Stimulated activated naive CD8-positive, alpha-beta T cell treated with anti-CD3 and anti-CD28 coated beads, Interleukin-15, amount 100 ng/mL, for 72 hours (primary cell): ENCODE measurements around the gene IQCB1.
"Not testable (repeated sequence)": the region's sequence is repeated elsewhere in the genome, so short reads cannot be mapped to it uniquely, and the experiment has no call there.

Source experiments
- ATAC-seq: fragments of 150-1000 bp; cut with Tn5 transposase; 2 replicates; pipeline ENCODE4 v1.10.0; 2021; ENCODE audit warnings: mild to moderate bottlenecking, moderate library complexity
- DNase-seq, 2 donors: peaks; one replicate each; pipeline ENCODE4 v3.0.0; 2021 to 2022
- H3K27ac Mint-ChIP-seq, 2 donors: one replicate each; pipeline ENCODE4 v1.8.0; 2022; ENCODE audit warnings: mild to moderate bottlenecking in 2 of 2, mixed read lengths in 2 of 2, moderate library complexity in 2 of 2
- H3K27me3 Mint-ChIP-seq: one replicate; pipeline ENCODE4 v1.8.0; 2022; ENCODE audit warnings: mixed read lengths
- H3K4me1 Mint-ChIP-seq: one replicate; pipeline ENCODE4 v1.8.0; 2022; ENCODE audit warnings: mild to moderate bottlenecking, mixed read lengths
- H3K4me3 Mint-ChIP-seq, 2 donors: one replicate each; pipeline ENCODE4 v1.8.0; 2022; ENCODE audit warnings: mild to moderate bottlenecking in 2 of 2, mixed read lengths in 2 of 2, moderate library complexity in 1 of 2
- H3K9me3 Mint-ChIP-seq, 2 donors: one replicate each; pipeline ENCODE4 v1.8.0; 2022; ENCODE audit warnings: mixed read lengths in 2 of 2

IQCB1 gene, protein sequence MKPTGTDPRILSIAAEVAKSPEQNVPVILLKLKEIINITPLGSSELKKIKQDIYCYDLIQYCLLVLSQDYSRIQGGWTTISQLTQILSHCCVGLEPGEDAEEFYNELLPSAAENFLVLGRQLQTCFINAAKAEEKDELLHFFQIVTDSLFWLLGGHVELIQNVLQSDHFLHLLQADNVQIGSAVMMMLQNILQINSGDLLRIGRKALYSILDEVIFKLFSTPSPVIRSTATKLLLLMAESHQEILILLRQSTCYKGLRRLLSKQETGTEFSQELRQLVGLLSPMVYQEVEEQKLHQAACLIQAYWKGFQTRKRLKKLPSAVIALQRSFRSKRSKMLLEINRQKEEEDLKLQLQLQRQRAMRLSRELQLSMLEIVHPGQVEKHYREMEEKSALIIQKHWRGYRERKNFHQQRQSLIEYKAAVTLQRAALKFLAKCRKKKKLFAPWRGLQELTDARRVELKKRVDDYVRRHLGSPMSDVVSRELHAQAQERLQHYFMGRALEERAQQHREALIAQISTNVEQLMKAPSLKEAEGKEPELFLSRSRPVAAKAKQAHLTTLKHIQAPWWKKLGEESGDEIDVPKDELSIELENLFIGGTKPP

DNA sequence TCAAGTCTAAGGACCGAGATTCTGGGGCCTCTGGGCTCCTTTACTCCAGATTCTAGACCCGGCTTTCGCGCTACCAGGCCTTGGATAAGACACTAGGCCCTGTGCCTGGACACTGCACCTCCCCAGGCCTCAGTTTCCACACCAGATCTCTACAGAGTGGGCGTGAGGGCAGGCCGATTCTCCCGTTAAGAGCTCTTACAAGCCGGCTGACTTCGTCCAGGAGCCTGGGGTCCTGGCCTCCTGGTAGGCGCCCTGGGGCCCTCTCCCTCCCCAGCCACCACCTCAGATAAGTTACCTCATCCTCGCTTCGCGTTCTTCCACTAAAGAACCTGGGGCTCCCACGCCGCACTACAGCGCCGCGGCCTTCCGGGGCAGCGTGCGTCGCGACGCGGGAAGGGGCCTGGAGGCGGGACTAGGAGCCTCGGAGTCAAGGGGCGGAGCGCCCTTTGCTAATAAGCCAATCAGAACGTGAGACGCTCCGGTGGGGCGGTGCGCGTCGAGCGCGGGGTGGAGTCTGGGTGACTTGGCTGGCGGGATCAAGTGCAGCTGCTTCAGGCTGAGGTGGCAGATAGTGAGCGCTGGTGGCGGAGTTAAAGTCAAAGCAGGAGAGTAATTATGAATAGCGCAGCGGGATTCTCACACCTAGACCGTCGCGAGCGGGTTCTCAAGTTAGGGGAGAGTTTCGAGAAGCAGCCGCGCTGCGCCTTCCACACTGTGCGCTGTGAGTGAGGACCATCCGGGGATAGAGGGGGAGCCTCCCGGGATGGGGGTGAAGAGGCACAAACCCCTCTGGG lies at the start of gene IQCB1, which contains the start of gene EAF2:
TSS of gene IQCB1 (minus strand) at position 390 of the 794 bp plus-strand sequence. CDS start 6,100 bp downstream, outside the sequence.
TSS of gene EAF2 (plus strand) at position 539 of the 794 bp plus-strand sequence. CDS start at position 616, 77 bp downstream.
- peak; percentile 96 to 98 for DNase-seq
- ATAC-seq = peak; percentile 98
- peaks cover 54% of the 10 kb centered on the region for H3K4me1 Mint-ChIP-seq
- H3K27me3 Mint-ChIP-seq = no peaks in the 10 kb centered on the region
- H3K9me3 Mint-ChIP-seq = no peaks in the 10 kb centered on the region
- peak within 1 kb of the TSS; percentile 87 to 91 for H3K4me3 Mint-ChIP-seq
- peak within 1 kb of the TSS; percentile 98 to 99 for H3K27ac Mint-ChIP-seq

DNA sequence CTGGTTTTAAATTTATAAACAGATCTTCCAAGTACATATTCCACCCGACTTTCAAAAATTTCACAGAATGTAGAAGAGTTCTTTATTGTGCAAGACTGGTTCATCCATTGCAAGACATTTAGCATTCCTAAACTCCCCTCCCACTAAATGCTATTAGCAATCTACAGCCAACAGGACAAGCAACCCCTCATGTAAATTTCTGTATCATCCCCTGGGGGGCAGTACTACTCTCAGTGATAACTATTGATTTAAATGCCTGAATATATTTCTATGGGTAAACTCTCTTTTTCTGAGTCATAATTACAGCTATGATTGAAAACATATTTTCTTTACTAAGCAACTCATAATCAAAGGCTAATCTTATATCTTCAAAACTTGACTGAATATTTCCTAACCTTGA lies 48.6 kb upstream of the IQCB1 start:
- peak; percentile 70 for ATAC-seq

DNA sequence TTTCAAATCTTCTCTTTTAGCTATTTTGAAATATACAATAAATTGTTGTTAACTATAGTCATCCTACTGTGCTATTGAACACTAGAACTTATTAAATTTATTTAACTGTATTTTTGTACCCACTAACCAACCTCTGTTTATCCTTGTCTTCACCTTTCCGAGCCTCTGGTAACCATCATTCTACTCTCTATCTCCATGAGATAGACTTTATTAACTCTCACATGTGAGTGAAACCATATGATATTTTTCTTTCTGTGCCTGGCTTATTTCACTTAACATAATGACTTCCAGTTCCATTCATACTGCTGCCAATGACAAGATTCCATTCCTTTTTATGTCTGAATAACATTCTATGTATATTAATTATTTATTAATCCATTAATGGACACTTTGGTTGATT lies 43.6 kb upstream of the IQCB1 start:
- H3K27ac Mint-ChIP-seq = no peak overlapping the region
- H3K4me1 Mint-ChIP-seq = no peaks in the 10 kb centered on the region
- H3K9me3 Mint-ChIP-seq = no peaks in the 10 kb centered on the region
- no peak for DNase-seq
- H3K4me3 Mint-ChIP-seq = no peak overlapping the region
- ATAC-seq = no peak
- no peaks in the 10 kb centered on the region for H3K27me3 Mint-ChIP-seq

More for the DNA sequence above, 48.6 kb upstream of the IQCB1 start:
- Mint-ChIP-seq H3K9me3 (no peaks in the 10 kb centered on the region), H3K4me1 (no peaks in the 10 kb centered on the region), H3K4me3 (no peak overlapping the region), H3K27ac (no peak overlapping the region), H3K27me3 (no peaks in the 10 kb centered on the region)
- no peak for DNase-seq

DNA sequence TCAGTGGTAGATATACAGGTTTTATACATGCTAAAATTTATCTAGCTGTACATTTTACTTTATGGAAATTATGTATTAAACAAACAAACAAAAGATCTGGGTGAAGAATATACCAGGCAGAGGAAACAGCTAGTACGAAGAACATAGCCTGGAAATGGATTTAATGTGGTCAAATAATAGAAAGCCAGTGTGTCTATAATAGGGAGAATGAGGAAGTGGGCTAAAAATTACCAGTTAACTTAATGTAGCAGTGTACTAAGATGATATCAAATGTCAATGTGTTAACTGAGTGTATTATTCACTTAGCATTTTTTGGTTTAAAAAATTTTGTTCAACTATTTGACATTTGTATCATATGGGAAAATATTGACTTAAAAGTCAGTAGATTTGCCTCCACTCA lies 36.6 kb upstream of the IQCB1 start:
- H3K27ac Mint-ChIP-seq = no peak overlapping the region
- no peaks in the 10 kb centered on the region for H3K9me3 Mint-ChIP-seq
- no peaks in the 10 kb centered on the region for H3K4me1 Mint-ChIP-seq
- DNase-seq (no peak), ATAC-seq (no peak)
- H3K27me3 Mint-ChIP-seq = no peaks in the 10 kb centered on the region
- no peak overlapping the region for H3K4me3 Mint-ChIP-seq

DNA sequence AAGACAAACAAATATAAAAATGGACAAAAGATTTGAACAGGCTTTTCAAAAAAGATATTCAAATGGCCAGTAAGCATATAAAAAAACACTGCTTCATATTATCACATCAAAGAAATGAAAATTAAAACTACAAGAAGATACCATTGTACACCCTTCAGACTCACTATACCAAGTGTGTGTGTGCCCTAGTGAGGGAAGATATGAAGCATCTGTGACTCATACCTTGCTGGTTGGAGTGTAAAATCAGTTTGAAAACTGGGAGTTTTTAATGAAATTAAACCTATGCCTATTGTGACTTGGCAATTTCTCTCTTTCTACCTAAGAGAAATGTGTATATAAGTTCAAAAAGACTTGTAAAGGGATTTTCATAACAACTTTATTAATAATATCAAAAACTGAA lies 35.9 kb upstream of the IQCB1 start:
- DNase-seq = no peak
- no peak overlapping the region for H3K27ac Mint-ChIP-seq
- H3K4me1 Mint-ChIP-seq = no peaks in the 10 kb centered on the region

DNA sequence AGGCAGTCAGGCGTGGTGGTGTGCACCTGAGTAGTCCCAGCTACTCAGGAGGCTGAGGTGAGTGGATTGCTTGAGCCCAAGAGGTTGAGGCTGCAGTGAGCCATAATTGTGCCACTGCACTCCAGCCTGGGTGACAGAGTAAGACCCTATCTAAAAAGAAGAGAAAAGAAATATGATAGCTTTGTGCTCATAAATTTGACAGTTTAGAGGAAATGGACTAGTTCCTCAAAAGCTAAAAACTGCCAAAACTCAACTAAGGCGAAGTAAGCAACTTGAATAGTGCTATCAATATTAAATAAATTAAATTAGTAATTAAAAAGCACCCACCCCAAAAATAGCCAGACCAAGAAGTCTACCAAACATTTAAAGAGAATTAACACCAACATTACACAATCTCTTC lies 34.9 kb upstream of the IQCB1 start:
- ATAC-seq (no peak), DNase-seq (no peak)
- H3K27ac Mint-ChIP-seq = no peak overlapping the region
- H3K9me3 Mint-ChIP-seq = no peaks in the 10 kb centered on the region
- no peak overlapping the region for H3K4me3 Mint-ChIP-seq
- no peaks in the 10 kb centered on the region for H3K4me1 Mint-ChIP-seq
- no peaks in the 10 kb centered on the region for H3K27me3 Mint-ChIP-seq

More for the DNA sequence above, 35.9 kb upstream of the IQCB1 start:
- Mint-ChIP-seq H3K9me3 (no peaks in the 10 kb centered on the region), H3K27me3 (no peaks in the 10 kb centered on the region), H3K4me3 (no peak overlapping the region)
- ATAC-seq = no peak

DNA sequence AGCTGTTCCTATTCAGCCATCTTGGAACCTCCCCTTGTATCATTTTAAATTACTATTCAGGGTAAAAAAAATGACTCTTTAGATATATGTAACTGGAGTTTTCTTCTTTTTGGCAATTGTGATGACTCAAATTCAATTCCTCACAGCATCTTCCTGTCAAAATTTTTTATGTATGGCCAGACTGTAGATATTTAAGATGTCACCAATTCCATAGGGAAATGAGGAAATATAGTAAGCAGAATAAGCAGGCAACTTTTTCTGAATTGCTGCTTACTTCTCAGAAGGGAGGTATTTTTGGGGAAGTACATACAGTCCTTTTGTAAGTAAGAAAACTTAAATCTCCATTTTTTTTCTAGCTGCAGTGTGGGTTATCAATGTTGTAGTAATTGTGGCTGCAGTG lies 28.9 kb upstream of the IQCB1 start:
- ATAC-seq = no peak
- Mint-ChIP-seq H3K4me3 (no peak overlapping the region), H3K4me1 (no peaks in the 10 kb centered on the region), H3K27ac (no peak overlapping the region), H3K9me3 (no peaks in the 10 kb centered on the region), H3K27me3 (no peaks in the 10 kb centered on the region)
- DNase-seq = no peak

DNA sequence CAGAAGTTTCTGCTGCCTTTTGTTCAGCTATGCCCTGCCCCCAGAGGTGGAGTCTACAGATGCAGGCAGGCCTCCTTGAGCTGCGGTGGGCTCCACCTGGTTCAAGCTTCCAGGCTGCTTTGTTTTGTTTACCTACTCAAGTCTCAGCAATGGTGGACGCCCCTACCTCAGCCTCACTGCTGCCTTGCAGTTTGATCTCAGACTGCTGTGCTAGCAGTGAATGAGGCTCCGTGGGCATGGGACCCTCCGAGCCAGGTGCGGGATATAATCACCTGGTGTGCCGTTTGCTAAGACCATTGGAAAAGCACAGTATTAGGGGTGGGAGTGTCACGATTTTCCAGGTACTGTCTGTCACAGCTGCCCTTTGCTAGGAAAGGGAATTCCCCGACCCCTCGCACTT lies 28.4 kb upstream of the IQCB1 start:
- not testable (repeated sequence) for H3K4me1 Mint-ChIP-seq, H3K27me3 Mint-ChIP-seq, H3K9me3 Mint-ChIP-seq, H3K27ac Mint-ChIP-seq, DNase-seq, H3K4me3 Mint-ChIP-seq, ATAC-seq

DNA sequence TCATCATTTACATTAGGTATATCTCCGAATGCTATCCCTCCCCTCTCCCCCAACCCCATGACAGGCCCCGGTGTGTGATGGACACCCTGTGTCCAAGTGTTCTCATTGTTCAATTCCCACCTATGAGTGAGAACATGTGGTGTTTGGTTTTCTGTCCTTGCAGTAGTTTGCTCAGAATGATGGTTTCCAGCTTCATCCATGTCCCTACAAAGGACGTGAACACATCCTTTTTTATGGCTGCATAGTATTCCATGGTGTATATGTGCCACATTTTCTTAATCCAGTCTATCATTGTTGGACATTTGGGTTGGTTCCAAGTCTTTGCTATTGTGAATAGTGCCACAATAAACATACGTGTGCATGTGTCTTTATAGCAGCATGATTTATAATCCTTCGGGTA lies 22.9 kb upstream of the IQCB1 start:
- not testable (repeated sequence) for H3K9me3 Mint-ChIP-seq, DNase-seq, H3K4me3 Mint-ChIP-seq, ATAC-seq, H3K4me1 Mint-ChIP-seq, H3K27me3 Mint-ChIP-seq, H3K27ac Mint-ChIP-seq

DNA sequence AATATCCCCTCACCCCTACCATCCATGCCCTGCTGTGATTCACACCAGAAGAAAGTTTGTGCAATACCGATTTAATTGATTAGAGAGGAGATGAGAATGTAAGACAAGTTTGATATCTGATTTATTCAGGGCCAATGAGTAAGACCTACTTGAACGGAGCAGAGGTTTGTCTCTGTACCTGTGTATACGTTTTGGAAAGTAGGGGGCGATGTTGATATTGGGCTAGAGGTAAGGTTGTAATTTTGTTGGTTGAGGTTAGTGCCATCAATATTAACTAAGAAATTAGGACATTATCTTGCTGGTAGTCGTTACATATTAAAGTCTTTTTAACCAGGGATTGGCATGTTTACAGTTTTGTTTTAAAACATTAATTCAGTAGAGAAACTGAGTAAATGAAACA lies 20.7 kb upstream of the IQCB1 start:
- ATAC-seq (no peak), DNase-seq (no peak)
- H3K27ac Mint-ChIP-seq = no peak overlapping the region
- H3K4me1 Mint-ChIP-seq = no peaks in the 10 kb centered on the region
- no peaks in the 10 kb centered on the region for H3K9me3 Mint-ChIP-seq
- H3K27me3 Mint-ChIP-seq = no peaks in the 10 kb centered on the region
- H3K4me3 Mint-ChIP-seq = no peak overlapping the region

DNA sequence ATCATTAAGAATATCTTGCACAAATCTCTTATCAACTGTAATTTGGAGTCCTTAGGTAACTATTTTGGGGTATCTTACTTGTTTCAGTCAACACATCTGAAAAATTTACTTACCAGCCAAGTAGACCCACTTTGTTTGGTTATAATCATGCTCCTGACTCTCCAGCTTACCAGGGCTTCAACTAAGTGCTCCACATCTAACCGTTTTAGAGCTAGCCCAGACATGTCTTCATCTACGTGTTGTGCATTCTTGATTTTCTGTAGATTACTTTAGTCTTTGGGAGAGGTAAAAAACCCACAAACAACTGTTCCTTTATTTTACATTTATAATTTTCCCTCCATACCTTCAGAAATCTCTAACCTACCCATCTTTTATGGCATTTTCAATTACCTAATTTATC lies 17.4 kb upstream of the IQCB1 start:
- H3K4me3 Mint-ChIP-seq = no peak overlapping the region
- DNase-seq = no peak
- no peaks in the 10 kb centered on the region for H3K4me1 Mint-ChIP-seq
- H3K27ac Mint-ChIP-seq = no peak overlapping the region
- ATAC-seq = no peak
- no peaks in the 10 kb centered on the region for H3K27me3 Mint-ChIP-seq
- no peaks in the 10 kb centered on the region for H3K9me3 Mint-ChIP-seq

DNA sequence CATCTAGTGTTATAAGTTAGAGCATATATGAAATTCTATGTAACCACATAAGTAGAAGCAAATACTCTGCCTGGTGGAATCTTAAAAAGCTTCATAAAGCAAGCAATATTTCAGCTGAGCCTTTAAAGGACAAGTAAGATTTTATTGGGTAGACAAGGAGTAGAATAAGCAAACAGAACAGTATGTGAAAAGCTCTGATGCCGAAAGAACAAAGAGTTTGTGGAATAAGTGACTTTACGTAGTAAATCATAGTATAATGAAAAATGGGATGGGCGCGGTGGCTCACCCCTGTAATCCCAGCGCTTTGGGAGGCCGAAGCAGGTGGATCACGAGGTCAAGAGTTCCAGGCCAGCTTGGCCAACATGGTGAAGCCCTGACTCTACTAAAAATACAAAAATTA lies 10.0 kb upstream of the IQCB1 start:
- Mint-ChIP-seq H3K27me3 (no peaks in the 10 kb centered on the region), H3K27ac (no peak overlapping the region), H3K9me3 (no peaks in the 10 kb centered on the region), H3K4me1 (no peaks in the 10 kb centered on the region), H3K4me3 (no peak overlapping the region)
- DNase-seq (no peak), ATAC-seq (no peak)

DNA sequence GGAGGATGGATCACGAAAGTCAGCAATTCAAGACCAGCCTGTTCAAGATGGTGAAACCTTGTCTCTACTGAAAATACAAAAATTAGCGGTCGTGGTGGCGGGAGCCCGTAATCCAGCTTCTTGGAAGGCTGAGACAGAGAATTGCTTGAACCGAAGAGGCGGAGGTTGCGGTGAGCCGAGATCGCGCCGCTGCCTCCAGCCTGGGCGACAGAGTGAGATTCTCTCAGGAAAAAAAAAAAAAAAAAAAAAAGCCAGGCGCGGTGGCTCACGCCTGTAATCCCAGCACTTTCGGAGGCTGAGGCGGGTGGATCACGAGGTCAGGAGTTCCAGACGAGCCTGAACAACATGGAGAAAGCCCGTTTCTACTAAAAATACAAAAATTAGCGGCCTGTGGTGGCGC lies 5.1 kb upstream of the IQCB1 start:
- no peak overlapping the region for H3K27ac Mint-ChIP-seq
- no peak overlapping the region for H3K4me3 Mint-ChIP-seq
- ATAC-seq (no peak), DNase-seq (no peak)
- H3K9me3 Mint-ChIP-seq = no peaks in the 10 kb centered on the region
- H3K27me3 Mint-ChIP-seq = no peaks in the 10 kb centered on the region
- H3K4me1 Mint-ChIP-seq = peaks cover 18% of the 10 kb centered on the region

DNA sequence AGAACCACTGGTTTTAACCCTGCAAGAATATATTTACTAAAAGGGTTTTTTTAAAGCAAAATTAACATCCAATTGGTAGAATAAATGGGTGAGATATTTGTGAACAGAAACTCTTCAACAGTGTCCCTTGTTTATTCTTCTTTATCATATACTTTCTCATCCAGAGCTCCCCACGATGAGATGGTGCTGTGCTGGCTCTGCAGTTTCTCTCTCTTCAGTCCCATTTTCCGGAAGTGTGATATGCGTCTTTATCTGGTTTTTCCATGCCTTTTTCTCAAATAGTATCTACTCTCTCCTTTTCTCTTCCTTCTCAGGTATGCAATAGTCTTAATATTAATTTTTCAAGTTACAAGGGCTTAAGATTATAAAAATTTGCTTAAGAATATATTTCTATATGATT lies 1.6 kb upstream of the IQCB1 start:
- peak overlapping the region in 1 of 2 donors; percentile 15 for H3K27ac Mint-ChIP-seq
- ATAC-seq (no peak), DNase-seq (no peak)
- peak overlapping the region; percentile 87 to 91 for H3K4me3 Mint-ChIP-seq
- no peaks in the 10 kb centered on the region for H3K9me3 Mint-ChIP-seq
- H3K4me1 Mint-ChIP-seq = peaks cover 42% of the 10 kb centered on the region
- H3K27me3 Mint-ChIP-seq = no peaks in the 10 kb centered on the region

DNA sequence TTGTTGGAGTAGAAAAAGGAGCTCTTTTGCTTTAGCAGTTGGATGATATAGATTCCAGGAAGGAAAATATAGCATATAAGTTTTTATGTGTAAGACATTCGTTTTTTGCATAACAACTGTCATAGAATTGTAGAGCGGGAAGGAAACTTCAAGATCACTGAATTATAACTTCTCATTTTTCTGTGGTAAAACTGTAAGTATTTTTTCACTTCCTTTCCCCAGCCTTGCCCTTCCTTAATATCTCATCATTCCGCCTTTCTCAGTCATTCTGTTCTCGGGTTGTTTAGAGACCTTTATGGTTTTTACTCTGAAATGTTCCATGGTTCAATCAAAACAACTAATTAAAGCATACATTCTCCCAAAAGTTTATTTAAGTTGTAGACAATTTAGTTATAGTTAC lies 1.2 kb upstream of the IQCB1 start:
- DNase-seq (no peak), ATAC-seq (no peak)
- Mint-ChIP-seq H3K27ac (no peak overlapping the region), H3K4me3 (peak overlapping the region; percentile 87 to 91), H3K27me3 (no peaks in the 10 kb centered on the region), H3K4me1 (peaks cover 46% of the 10 kb centered on the region), H3K9me3 (no peaks in the 10 kb centered on the region)

DNA sequence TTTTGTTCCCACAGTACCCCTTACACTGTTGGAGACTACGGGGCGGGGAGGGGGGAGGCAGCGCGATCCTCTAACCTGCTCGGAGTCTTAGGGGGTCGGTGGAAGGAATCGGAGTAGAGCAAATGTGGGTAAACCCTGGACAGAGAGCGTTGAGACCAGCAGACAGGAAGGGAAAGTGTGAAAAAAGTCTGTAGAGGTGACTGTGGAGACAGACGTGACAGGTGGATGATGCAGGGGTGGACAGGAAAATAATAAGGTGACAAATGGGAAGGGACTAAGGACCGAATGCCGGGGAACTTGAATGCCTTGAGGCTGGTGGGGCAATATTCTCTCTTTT lies 573 bp upstream of the IQCB1 start:
- DNase-seq (no peak), ATAC-seq (peak; percentile 24)
- H3K4me1 Mint-ChIP-seq = peaks cover 53% of the 10 kb centered on the region
- H3K27ac Mint-ChIP-seq = peak overlapping the region; percentile 98 to 99
- no peaks in the 10 kb centered on the region for H3K27me3 Mint-ChIP-seq
- H3K4me3 Mint-ChIP-seq = peak overlapping the region; percentile 87 to 91
- H3K9me3 Mint-ChIP-seq = no peaks in the 10 kb centered on the region
